T-helper 2 cell treated with Interferon-gamma antibody and Interleukin-4, amounts not matched to agents 5 μg/mL and 100 μg/mL, for 36 hours (primary cell): Measurements from ENCODE around the gene GDF7.
"Not testable (repeated sequence)": the region's sequence is repeated elsewhere in the genome, so short reads cannot be mapped to it uniquely, and the experiment has no call there.

Experiments used
- DNase-seq: peaks from one replicate; pipeline ENCODE4 v3.0.0; 2021; ENCODE audit warnings: low spot score
- H3K27ac Mint-ChIP-seq: one replicate; pipeline ENCODE4 v1.8.0; 2021; ENCODE audit warnings: mild to moderate bottlenecking, mixed read lengths
- H3K27me3 Mint-ChIP-seq: one replicate; pipeline ENCODE4 v1.8.0; 2021; ENCODE audit warnings: low read depth, mixed read lengths
- H3K36me3 Mint-ChIP-seq: one replicate; pipeline ENCODE4 v1.8.0; 2021; ENCODE audit warnings: low read depth, mixed read lengths
- H3K4me1 Mint-ChIP-seq: one replicate; pipeline ENCODE4 v1.8.0; 2021; ENCODE audit warnings: low read depth, mixed read lengths
- H3K4me3 Mint-ChIP-seq: one replicate; pipeline ENCODE4 v1.8.0; 2022; ENCODE audit warnings: mild to moderate bottlenecking, moderate library complexity, mixed read lengths
- H3K9me3 Mint-ChIP-seq: one replicate; pipeline ENCODE4 v1.8.0; 2021; ENCODE audit warnings: mixed read lengths

Gene GDF7

DNA sequence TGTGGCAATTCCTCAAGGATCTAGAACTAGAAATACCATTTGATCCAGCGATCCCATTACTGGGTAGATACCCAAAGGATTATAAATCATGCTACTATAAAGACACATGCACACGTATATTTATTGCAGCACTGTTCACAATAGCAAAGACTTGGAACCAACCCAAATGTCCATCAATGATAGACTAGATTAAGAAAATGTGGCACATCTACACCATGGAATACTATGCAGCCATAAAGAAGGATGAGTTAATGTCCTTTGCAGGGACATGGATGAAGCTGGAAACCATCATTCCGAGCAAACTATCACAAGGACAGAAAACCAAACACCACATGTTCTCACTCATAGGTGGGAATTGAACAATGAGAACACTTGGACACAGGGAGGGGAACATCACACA is 49.2 kb downstream of the GDF7 start:
- Mint-ChIP-seq H3K36me3 (peaks cover 25% of the 10 kb centered on the region), H3K9me3 (peaks cover 27% of the 10 kb centered on the region)
- H3K27me3 Mint-ChIP-seq, H3K4me3 Mint-ChIP-seq, H3K27ac Mint-ChIP-seq, H3K4me1 Mint-ChIP-seq, DNase-seq: not testable (repeated sequence)

DNA sequence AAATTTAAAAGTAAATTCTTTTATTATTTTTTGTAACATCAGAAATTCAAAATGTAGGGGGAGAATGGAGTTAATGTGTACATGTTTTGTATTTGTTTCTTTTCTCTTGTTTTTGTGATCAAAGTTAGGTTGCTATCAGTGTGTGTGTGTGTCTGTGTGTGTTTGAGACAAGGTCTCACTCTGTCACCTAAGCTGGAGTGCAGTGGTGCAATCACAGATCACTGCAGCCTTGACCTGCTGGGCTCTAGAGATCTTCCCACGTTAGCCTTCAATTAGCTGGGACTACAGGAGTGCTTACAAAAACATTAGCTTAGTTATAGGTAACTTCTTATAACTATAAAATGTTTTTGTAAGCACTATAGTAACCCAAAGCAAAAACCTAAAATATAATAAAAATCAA is 50.7 kb downstream of the GDF7 start:
- peaks cover 25% of the 10 kb centered on the region for H3K36me3 Mint-ChIP-seq
- no peaks in the 10 kb centered on the region for H3K27me3 Mint-ChIP-seq
- peaks cover 27% of the 10 kb centered on the region for H3K9me3 Mint-ChIP-seq
- H3K27ac Mint-ChIP-seq: no peak overlapping the region
- no peaks in the 10 kb centered on the region for H3K4me1 Mint-ChIP-seq
- no peak overlapping the region for H3K4me3 Mint-ChIP-seq
- no peak for DNase-seq

GRCh38 chr2:20722592-20723240 is 55.8 kb downstream of the GDF7 start:
- Mint-ChIP-seq H3K9me3 (peaks cover 12% of the 10 kb centered on the region), H3K27me3 (no peaks in the 10 kb centered on the region), H3K4me1 (no peaks in the 10 kb centered on the region), H3K4me3 (no peak overlapping the region), H3K36me3 (peaks cover 5% of the 10 kb centered on the region), H3K27ac (no peak overlapping the region)
- DNase-seq: no peak

- no peak for DNase-seq
- Mint-ChIP-seq H3K36me3 (no peaks in the 10 kb centered on the region), H3K9me3 (peaks cover 3% of the 10 kb centered on the region), H3K4me1 (no peaks in the 10 kb centered on the region), H3K27me3 (no peaks in the 10 kb centered on the region), H3K27ac (no peak overlapping the region), H3K4me3 (no peak overlapping the region)
These were observed 56.6 kb downstream of the GDF7 start for GRCh38 chr2:20723543-20723942.

GRCh38 chr2:20724500-20725053 is 57.6 kb downstream of the GDF7 start:
- DNase-seq: no peak
- no peak overlapping the region for H3K4me3 Mint-ChIP-seq
- no peaks in the 10 kb centered on the region for H3K27me3 Mint-ChIP-seq
- H3K4me1 Mint-ChIP-seq: no peaks in the 10 kb centered on the region
- no peaks in the 10 kb centered on the region for H3K9me3 Mint-ChIP-seq
- no peaks in the 10 kb centered on the region for H3K36me3 Mint-ChIP-seq
- H3K27ac Mint-ChIP-seq: no peak overlapping the region

GRCh38 chr2:20725782-20726181 is 58.8 kb downstream of the GDF7 start:
- DNase-seq: no peak
- H3K27ac Mint-ChIP-seq: no peak overlapping the region
- no peak overlapping the region for H3K4me3 Mint-ChIP-seq
- no peaks in the 10 kb centered on the region for H3K4me1 Mint-ChIP-seq
- H3K27me3 Mint-ChIP-seq: no peaks in the 10 kb centered on the region
- no peaks in the 10 kb centered on the region for H3K9me3 Mint-ChIP-seq
- no peaks in the 10 kb centered on the region for H3K36me3 Mint-ChIP-seq

DNA sequence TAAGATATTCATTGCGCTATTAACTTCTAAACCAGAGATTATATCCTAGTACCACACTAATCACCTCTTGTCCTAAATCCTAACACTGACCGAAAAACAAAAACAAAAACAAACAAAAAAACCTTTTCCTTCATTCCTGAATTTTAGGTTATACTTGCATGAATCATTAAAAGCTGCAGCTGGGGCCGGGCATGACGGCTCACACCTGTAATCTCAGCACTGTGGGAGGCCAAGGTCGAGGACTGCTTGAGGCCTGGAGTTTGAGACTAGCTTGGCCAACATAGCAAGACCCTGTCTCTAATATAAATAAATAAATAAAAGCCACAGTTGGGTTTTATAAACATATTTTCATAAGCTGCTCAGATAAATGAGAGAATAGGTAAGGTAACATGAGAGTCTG is 60.0 kb downstream of the GDF7 start:
- no peak for DNase-seq
- no peaks in the 10 kb centered on the region for H3K36me3 Mint-ChIP-seq
- no peaks in the 10 kb centered on the region for H3K27me3 Mint-ChIP-seq
- no peaks in the 10 kb centered on the region for H3K9me3 Mint-ChIP-seq
- no peak overlapping the region for H3K27ac Mint-ChIP-seq
- H3K4me1 Mint-ChIP-seq: no peaks in the 10 kb centered on the region
- H3K4me3 Mint-ChIP-seq: no peak overlapping the region

DNA sequence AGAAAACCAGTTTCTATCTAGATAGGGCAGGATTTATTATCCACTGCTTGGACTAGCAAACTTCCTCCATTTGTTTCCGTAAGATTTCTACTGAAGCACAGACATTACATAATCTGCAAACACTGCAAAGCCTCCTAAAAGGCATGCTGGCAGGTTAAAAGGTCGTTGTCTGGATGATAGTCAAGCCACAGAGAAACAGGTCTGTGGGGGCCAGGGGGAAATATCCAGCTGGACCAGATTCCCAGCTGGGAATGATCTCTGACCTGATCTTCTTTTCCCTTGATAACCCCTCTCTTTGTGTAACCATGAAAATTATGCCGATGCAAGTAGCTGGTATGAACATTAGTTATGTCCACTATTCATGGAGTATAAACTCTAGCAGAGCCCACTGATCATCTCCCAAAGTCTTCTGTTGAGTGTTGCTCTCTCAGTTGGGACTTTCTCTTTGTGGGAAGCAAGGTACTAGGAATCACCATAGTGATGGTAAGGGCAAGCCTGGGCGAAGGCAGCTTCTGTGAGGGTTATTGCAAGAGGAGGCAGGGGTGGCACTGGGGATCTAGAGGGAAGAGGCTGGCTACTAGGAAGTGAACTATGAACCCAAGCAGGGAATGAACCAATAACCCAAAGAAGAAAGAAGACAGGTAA is 61.3 kb downstream of the GDF7 start:
- H3K27me3 Mint-ChIP-seq: no peaks in the 10 kb centered on the region
- no peaks in the 10 kb centered on the region for H3K4me1 Mint-ChIP-seq
- no peaks in the 10 kb centered on the region for H3K9me3 Mint-ChIP-seq
- no peaks in the 10 kb centered on the region for H3K36me3 Mint-ChIP-seq
- no peak for DNase-seq
- no peak overlapping the region for H3K27ac Mint-ChIP-seq
- H3K4me3 Mint-ChIP-seq: no peak overlapping the region
